ENCODE results near the gene RHEX. TPM values are rescaled to one million over a fixed set of nuclear protein-coding genes. Genes with fewer than 3 reads are reported as not detected.

The RHEX gene
- total RNA-seq, 1 donor from 2014 or later = 0.53 TPM

DNA sequence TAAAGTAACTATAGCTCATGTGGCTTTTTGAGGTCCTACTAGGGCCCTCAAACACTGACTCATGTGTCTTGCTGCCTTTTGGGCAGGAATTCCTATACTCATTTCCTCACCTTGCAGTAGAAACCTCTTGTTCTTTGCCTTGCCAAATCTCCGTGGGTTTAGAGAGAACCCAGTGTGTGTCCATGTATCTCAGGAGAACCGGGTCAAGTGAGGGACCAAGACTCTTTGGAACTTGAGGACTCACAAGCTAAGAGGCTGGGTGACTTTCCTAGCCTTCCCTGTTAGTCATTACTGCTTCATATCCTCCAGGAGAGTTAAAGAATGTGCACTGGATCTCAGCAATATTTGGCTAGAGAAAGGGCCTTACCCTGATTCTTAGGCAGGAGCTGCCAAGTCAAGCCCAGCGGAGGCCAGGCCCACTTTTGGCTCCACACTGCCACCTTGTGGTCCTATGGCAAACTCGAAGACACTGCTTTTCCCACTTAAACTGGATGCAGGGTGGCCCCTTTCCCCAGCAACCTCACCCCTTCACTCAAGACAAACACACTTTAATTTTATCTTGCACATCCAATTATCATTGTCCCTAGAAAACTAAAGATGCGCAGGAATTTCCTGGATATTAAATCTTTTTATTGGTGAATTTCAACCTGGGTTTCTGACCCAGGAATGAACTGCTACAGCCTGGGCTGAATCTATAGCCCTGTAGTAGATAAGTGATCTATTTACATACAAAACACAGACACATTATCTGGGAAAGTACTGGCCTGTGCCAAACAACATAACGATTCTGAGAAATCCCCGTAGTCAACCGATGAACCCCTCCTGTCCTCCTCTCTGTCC, 53.6 kb downstream of the RHEX start:
- peak overlapping the region; percentile 10 to 33 for H3K27ac ChIP-seq
- intact Hi-C loops (cut with DNase I) = loop anchor here (1.0 to 5.0 kb wide), 5 partner anchors 74 to 316 kb away; partner anchors contain the start of gene SLC41A1
- no peaks in the 10 kb centered on the region for H3K27me3 ChIP-seq
- TF ChIP-seq, protein P1, sequence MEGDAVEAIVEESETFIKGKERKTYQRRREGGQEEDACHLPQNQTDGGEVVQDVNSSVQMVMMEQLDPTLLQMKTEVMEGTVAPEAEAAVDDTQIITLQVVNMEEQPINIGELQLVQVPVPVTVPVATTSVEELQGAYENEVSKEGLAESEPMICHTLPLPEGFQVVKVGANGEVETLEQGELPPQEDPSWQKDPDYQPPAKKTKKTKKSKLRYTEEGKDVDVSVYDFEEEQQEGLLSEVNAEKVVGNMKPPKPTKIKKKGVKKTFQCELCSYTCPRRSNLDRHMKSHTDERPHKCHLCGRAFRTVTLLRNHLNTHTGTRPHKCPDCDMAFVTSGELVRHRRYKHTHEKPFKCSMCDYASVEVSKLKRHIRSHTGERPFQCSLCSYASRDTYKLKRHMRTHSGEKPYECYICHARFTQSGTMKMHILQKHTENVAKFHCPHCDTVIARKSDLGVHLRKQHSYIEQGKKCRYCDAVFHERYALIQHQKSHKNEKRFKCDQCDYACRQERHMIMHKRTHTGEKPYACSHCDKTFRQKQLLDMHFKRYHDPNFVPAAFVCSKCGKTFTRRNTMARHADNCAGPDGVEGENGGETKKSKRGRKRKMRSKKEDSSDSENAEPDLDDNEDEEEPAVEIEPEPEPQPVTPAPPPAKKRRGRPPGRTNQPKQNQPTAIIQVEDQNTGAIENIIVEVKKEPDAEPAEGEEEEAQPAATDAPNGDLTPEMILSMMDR (IDR thresholded peaks at IDR 0.05) = peak; percentile 78 to 89 (median 83)
- H3K9me3 ChIP-seq = no peaks in the 10 kb centered on the region
- DNase-seq (ENCODE audit: low spot score in 2 of 2) = peak in 1 of 2 donors; percentile 91
- H3K36me3 ChIP-seq = no peaks in the 10 kb centered on the region
- no peak overlapping the region for H3K4me3 ChIP-seq
- H3K4me1 ChIP-seq = peaks cover 0 to 3% of the 10 kb centered on the region in 2 donors

DNA sequence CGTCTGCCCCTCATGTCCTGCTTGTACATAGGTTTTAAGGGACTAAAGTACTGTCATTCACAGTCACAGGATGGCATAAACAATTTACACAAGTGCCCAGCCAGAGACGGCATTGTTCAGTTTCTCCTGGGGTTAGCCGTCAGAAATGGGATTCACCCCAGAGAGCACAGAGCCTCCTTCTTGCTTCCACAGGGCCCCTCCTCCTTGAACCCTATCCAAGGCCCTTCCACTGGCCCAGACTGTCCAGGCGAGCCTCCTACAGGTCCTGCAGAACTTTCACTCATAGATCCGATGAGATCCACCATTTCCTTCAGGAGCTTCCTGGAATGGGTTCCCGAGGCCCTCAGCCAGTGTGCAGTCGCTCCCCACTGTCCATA, 54.2 kb downstream of the RHEX start:
- no peaks in the 10 kb centered on the region for H3K36me3 ChIP-seq
- intact Hi-C loops (cut with DNase I) = loop anchor here (2.0 to 5.0 kb wide), 4 partner anchors 75 to 316 kb away; partner anchors contain the start of gene SLC41A1
- TF ChIP-seq, protein P1 (IDR thresholded peaks at IDR 0.05) = no peak
- H3K4me1 ChIP-seq = peaks cover 0 to 3% of the 10 kb centered on the region in 2 donors
- H3K9me3 ChIP-seq = no peaks in the 10 kb centered on the region
- no peaks in the 10 kb centered on the region for H3K27me3 ChIP-seq
- DNase-seq (ENCODE audit: low spot score in 2 of 2) = no peak
- no peak overlapping the region for H3K27ac ChIP-seq
- H3K4me3 ChIP-seq = no peak overlapping the region

DNA sequence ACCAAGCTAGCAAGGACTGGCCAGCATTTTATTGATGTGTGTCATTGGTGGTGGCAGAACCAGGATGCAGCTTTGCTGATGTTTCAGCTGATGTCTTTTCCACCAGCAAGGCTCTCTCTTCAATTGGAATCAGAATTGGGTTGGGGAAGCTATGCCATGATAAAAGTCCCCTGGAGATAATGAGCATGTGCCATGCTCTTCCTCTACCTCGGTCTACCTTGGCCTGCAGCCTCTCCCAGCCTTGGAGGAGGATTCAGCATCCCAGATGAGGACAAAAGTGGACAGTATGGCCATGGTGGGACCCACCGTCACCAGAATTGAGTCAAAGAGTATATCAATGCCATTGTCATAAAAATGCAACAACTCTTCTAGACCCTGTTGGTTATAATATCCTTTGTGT, 55.7 kb downstream of the RHEX start:
- Histone ChIP-seq H3K4me1 (peaks cover 0 to 3% of the 10 kb centered on the region in 2 donors), H3K27me3 (no peaks in the 10 kb centered on the region), H3K4me3 (no peak overlapping the region), H3K36me3 (no peaks in the 10 kb centered on the region), H3K27ac (no peak overlapping the region), H3K9me3 (no peaks in the 10 kb centered on the region)
- TF ChIP-seq, protein P1 (IDR thresholded peaks at IDR 0.05) = no peak
- intact Hi-C loops (cut with DNase I) = loop anchor here (5.0 kb wide), 2 partner anchors 76 to 296 kb away; partner anchors contain the start of gene SLC41A1
- no peak for DNase-seq (ENCODE audit: low spot score in 2 of 2)

DNA sequence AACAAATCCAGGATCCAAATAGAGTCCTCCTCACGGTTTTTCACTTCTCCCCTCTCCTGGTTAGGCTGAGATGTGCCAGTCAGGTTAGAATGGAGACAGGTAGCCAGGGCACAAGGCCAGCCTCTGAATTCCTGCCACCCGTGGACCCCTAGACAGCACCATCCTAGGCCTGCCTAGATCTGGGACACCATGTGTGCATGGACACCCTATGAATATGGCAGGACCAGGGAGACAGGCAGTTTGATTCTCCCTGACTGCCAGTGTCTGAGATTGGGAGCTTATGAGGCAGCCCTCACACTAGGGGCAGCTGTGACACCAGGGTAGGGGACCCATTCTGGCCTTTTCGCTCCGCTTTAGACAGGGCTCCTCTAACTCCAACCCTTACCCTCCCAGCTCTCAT, 56.7 kb downstream of the RHEX start:
- Histone ChIP-seq H3K36me3 (no peaks in the 10 kb centered on the region), H3K27ac (no peak overlapping the region), H3K27me3 (no peaks in the 10 kb centered on the region), H3K4me3 (no peak overlapping the region), H3K9me3 (no peaks in the 10 kb centered on the region), H3K4me1 (peaks cover 0 to 3% of the 10 kb centered on the region in 2 donors)
- intact Hi-C loops (cut with DNase I) = loop anchor here (5.0 kb wide), 2 partner anchors 77 to 297 kb away; partner anchors contain the start of gene SLC41A1
- TF ChIP-seq, protein P1 (IDR thresholded peaks at IDR 0.05) = no peak
- no peak for DNase-seq (ENCODE audit: low spot score in 2 of 2)

DNA sequence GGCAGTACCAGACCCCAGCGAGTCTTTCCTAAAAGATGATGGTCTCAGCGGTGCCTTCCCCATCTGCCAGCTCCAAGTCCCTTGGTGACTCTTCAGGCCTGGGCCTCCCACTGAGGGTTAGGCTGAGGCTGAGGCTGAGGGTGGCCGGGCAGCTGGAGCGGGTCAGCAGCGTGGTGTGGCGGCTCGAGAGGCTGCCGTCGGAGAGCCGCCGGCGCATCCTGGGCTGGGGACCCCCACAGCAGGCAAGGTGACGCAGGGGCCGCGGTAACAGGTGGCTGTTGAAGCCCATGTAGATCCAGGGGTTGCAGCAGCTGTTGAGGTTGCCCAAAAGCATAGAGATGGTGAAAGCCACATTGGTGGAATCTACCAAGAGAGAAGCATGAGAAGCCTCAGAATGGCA, 57.2 kb downstream of the RHEX start:
- Histone ChIP-seq H3K36me3 (no peaks in the 10 kb centered on the region), H3K4me3 (no peak overlapping the region), H3K27me3 (no peaks in the 10 kb centered on the region), H3K27ac (no peak overlapping the region), H3K9me3 (no peaks in the 10 kb centered on the region), H3K4me1 (peaks cover 0 to 3% of the 10 kb centered on the region in 2 donors)
- intact Hi-C loops (cut with DNase I) = no loop called here
- TF ChIP-seq, protein P1 (IDR thresholded peaks at IDR 0.05) = no peak
- no peak for DNase-seq (ENCODE audit: low spot score in 2 of 2)

All from ascending aorta (tissue), 2 donors.